Panc1 (cell line): ENCODE data around the gene CORO7.

Experiments
- CTCF ChIP-seq: fragments of 450-650 bp; IDR thresholded peaks from 2 replicates; pipeline ENCODE4 v1.5.1; 2017; ENCODE audit warnings: mild to moderate bottlenecking
- POLR2AphosphoS5 ChIP-seq: IDR thresholded peaks from 2 replicates; pipeline ENCODE4 v1.6.1; 2012; ENCODE audit warnings: mild to moderate bottlenecking, low read depth, low read length, moderate library complexity
- REST ChIP-seq, 2 experiments: IDR thresholded peaks; 2 replicates each; pipeline ENCODE4 v1.6.1; 2011 to 2012; ENCODE audit warnings: low read depth in 2 of 2, control low read depth in 1 of 2, low read length in 1 of 2, mild to moderate bottlenecking in 1 of 2, moderate library complexity in 1 of 2; ENCODE audit not compliant: insufficient read depth in 1 of 2
- SIN3A ChIP-seq: IDR thresholded peaks from 2 replicates; pipeline ENCODE4 v1.6.1; 2012; ENCODE audit warnings: low read depth, mild to moderate bottlenecking, low read length, moderate library complexity, borderline replicate concordance; ENCODE audit not compliant: insufficient read depth
- TCF7L2 ChIP-seq: IDR thresholded peaks from 2 replicates; pipeline ENCODE4 v1.6.1; 2011; ENCODE audit warnings: mild to moderate bottlenecking, low read depth, low read length, inconsistent platforms

GRCh38 chr16:4393240-4393600 is 23.2 kb downstream of the CORO7 start:
- no peak for TF ChIP-seq CTCF
- TF ChIP-seq TCF7L2, result no peak
- TF ChIP-seq POLR2AphosphoS5, result no peak
- no peak for TF ChIP-seq SIN3A
- TF ChIP-seq REST (IDR thresholded peaks at IDR 0.05; ENCODE audit: insufficient read depth in 1 of 2, low read depth in 2 of 2, low read length in 1 of 2), result no peak
